ENCODE measurements around the gene MYADM.
A peak's percentile ranks its signal among the peaks of the same experiment; 100 is the strongest.

MYADM gene

DNA sequence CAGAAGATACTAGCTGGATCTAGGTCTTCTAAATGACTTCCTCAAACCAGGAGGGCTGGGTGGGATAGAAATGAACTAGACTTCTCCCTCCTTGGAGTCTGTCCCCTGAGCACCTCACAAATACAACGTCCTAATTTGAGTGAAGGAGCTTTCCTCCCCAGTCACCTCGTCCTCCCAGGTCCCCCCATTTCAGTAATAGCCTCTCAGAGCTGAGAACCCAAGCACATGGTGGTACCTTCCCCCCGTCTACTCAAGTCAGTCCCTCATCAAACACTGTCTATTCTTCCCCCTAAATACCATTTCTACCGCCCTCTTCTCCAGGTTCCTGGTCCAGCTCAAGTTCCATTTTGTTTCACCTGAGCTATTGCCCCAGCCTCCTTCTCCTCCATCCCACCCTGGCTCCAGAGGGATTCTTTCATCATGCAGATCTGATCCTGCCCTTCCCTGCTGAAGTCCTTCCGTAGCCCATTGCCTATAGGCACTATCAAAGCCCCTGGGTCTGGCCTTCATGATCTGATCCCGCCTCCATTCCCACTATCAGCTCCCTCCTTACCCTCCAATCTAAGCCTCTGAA lies 9.1 kb downstream of the MYADM start:
- H3K36me3 ChIP-seq, result peaks cover 47% of the 10 kb centered on the region
- H3K27me3 ChIP-seq, result peaks cover 11% of the 10 kb centered on the region
- no peaks in the 10 kb centered on the region for H3K9me3 ChIP-seq
- H3K4me1 ChIP-seq (ENCODE audit: control insufficient read depth in 1 of 2, insufficient read depth in 1 of 2, low read depth in 1 of 2, low read length in 1 of 2), result peaks cover 85 to 90% of the 10 kb centered on the region in 2 experiments
- peak overlapping the region; percentile 97 for H3K27ac ChIP-seq
- TF ChIP-seq CTCF (IDR thresholded peaks at IDR 0.05), result no peak
- H3K4me3 ChIP-seq (ENCODE audit: low read depth in 1 of 2, low read length in 1 of 2), result peak overlapping the region in 1 of 2 experiments; percentile 97

DNA sequence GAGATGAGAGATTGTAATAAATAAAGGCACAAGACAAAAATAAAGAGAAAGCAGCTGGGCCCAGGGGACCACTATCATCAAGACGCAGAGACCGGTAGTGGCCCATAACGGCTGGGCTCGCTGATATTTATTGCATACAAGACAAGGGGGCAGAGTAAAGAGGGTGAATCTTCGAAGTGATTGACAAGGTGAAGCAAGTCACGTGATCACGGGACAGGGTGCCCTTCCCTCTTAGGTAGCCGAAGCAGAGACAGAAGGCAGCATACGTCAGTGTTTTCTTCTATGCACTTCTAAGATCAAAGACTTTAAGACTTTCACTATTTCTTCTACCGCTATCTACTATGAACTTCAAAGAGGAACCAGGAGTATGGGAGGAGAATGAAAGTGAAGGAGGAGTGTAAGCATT lies 9.7 kb downstream of the MYADM start:
- no peak for TF ChIP-seq CTCF (IDR thresholded peaks at IDR 0.05)
- peak overlapping the region; percentile 97 for H3K27ac ChIP-seq
- H3K4me1 ChIP-seq (ENCODE audit: control insufficient read depth in 1 of 2, insufficient read depth in 1 of 2, low read depth in 1 of 2, low read length in 1 of 2), result peaks cover 85 to 90% of the 10 kb centered on the region in 2 experiments

GRCh38 chr19:53878776-53879139 lies 11.1 kb downstream of the MYADM start:
- H3K27me3 ChIP-seq, result peaks cover 30% of the 10 kb centered on the region
- peaks cover 28% of the 10 kb centered on the region for H3K36me3 ChIP-seq
- H3K4me3 ChIP-seq (ENCODE audit: low read depth in 1 of 2, low read length in 1 of 2), result peak overlapping the region; percentile 64 to 88
- H3K27ac ChIP-seq, result peak overlapping the region; percentile 58
- no peaks in the 10 kb centered on the region for H3K9me3 ChIP-seq
- H3K4me1 ChIP-seq (ENCODE audit: control insufficient read depth in 1 of 2, insufficient read depth in 1 of 2, low read depth in 1 of 2, low read length in 1 of 2), result peaks cover 75 to 77% of the 10 kb centered on the region in 2 experiments
- TF ChIP-seq CTCF (IDR thresholded peaks at IDR 0.05), result no peak

More for the DNA sequence above, 9.7 kb downstream of the MYADM start:
- Histone ChIP-seq H3K9me3 (no peaks in the 10 kb centered on the region), H3K36me3 (peaks cover 42% of the 10 kb centered on the region), H3K4me3 (ENCODE audit: low read depth in 1 of 2, low read length in 1 of 2) (no peak overlapping the region), H3K27me3 (peaks cover 16% of the 10 kb centered on the region)

DNA sequence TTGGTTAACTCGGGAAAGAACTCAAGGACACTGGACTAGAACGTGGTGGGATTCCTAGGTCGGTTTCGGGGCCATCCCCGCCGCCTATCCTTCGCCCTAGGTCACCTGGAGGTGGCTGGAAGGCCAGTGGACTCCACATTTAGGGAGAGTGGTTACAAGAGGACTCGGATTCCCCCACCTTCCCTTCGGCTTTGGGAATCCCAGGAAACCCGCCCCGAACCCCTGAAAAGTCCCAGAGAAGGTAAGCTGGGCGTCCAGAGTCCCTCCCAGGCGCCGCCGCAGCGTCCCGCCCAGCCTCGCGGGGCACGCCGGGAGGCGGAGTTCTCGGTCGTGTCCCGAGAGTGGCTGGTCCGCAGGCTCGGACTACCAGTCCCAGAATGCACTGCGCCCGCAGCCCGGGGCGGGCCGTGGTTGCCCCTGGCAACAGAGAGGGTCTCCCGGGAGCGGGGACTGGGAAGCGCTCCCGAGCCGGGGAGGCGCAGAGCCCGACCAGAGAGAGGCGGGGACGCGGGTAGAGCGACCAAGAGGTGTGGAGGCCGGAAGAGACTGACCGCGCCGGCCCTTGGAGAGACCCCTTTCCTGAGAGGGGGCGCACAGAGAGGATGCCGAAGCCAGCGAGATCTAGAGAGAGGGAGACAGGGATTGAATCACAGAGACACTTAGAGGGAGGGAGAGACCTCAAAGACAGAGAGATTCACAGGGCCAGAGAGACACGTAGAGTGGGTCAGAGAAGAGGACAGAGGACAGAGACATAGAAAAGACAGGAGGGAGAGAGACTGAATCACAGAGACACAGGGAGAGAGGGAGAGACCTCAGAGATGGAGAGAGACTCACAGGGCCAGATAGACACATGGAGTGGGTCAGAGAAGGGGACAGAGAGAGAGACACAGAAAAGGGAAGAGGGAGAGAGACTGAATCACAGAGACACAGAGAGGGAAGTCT lies 11.7 kb downstream of the MYADM start:
- Histone ChIP-seq H3K4me1 (ENCODE audit: control insufficient read depth in 1 of 2, insufficient read depth in 1 of 2, low read depth in 1 of 2, low read length in 1 of 2) (peaks cover 68 to 70% of the 10 kb centered on the region in 2 experiments), H3K27me3 (peaks cover 36% of the 10 kb centered on the region), H3K9me3 (no peaks in the 10 kb centered on the region), H3K4me3 (ENCODE audit: low read depth in 1 of 2, low read length in 1 of 2) (peak overlapping the region; percentile 64 to 88), H3K27ac (peak overlapping the region; percentile 58), H3K36me3 (peaks cover 21% of the 10 kb centered on the region)
- TF ChIP-seq CTCF (IDR thresholded peaks at IDR 0.05), result peak; percentile 40

GRCh38 chr19:53880711-53881481 lies 13.2 kb downstream of the MYADM start:
- TF ChIP-seq CTCF (IDR thresholded peaks at IDR 0.05), result no peak
- Histone ChIP-seq H3K4me1 (ENCODE audit: control insufficient read depth in 1 of 2, insufficient read depth in 1 of 2, low read depth in 1 of 2, low read length in 1 of 2) (peaks cover 54 to 55% of the 10 kb centered on the region in 2 experiments), H3K27me3 (peaks cover 51% of the 10 kb centered on the region), H3K36me3 (peaks cover 11% of the 10 kb centered on the region), H3K9me3 (no peaks in the 10 kb centered on the region), H3K4me3 (ENCODE audit: low read depth in 1 of 2, low read length in 1 of 2) (peak overlapping the region in 1 of 2 experiments; percentile 60), H3K27ac (no peak overlapping the region)
